Measurements from ENCODE around the gene TM7SF3.

Gene TM7SF3

DNA sequence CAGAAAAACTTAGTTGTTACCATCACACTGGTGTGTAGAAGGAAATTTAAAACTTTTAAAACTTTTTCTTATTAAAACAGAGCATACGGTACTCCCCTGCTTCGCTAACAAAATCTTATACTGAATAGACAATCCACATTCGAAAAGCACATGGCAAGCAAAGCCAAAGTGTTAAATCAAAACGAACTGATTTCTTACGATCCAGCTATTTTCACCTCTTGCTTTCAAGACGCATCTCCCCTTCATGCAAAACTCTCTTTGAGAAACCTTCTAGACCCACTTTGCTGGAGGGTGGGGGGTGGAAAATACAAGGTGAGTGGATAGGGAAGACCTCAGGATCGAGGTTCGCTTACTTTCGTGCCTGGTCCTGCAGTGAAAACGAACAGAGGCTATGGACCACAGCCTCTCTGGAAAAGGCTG, 76.7 kb downstream of the TM7SF3 start:
- DNase-seq (ENCODE audit: low spot score in 2 of 2) = no peak
- Mint-ChIP-seq H3K27ac (peak overlapping the region; percentile 97), H3K9me3 (no peaks in the 10 kb centered on the region), H3K36me3 (peaks cover 59% of the 10 kb centered on the region), H3K4me1 (peaks cover 55% of the 10 kb centered on the region), H3K4me3 (peak overlapping the region; percentile 95)
- ATAC-seq = no peak

DNA sequence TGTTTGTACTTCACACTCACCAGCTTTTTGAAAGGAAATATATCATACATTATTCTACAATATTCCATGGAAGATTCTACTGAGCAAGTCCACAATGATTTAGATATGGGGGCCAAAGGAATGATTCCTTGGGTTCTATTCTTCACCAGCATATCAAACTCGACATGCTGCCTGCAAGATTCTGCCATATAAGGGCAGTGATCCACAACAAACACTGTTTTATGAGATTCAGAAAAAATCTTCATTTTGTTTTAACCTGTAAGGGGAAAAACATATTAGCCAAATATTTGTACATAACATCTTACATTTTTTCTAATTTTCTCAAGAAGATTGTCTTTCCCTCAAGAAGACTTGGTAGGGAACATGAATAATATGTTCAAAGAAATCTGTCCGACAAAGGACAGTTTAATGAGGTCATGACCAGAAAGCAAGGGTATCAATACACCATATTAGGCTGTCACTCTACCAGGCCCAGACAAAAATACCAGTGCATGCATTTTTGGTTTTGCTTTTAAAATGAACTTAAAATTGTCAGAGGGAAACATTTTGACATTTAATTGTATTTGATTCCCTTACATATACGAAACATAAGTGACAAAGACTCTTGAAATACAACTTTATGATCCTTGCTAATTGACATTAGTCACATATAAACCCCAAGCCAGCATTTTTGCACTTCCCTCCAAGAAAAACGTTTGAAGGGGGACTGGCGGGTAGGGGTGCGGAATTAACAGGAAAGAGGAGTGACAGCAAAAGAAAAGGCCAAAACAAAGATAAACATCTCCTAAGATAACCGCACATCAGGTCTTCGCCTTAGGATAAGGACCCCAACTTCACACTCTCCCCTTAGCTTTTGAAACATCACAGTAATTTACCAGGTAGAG, 77.4 kb downstream of the TM7SF3 start:
- no peak for ATAC-seq
- peak overlapping the region; percentile 95 for H3K4me3 Mint-ChIP-seq
- H3K4me1 Mint-ChIP-seq = peaks cover 55% of the 10 kb centered on the region
- DNase-seq (ENCODE audit: low spot score in 2 of 2) = no peak
- no peaks in the 10 kb centered on the region for H3K9me3 Mint-ChIP-seq
- H3K27ac Mint-ChIP-seq = peak overlapping the region; percentile 97
- H3K36me3 Mint-ChIP-seq = peaks cover 66% of the 10 kb centered on the region

GRCh38 chr12:26935636-26936378, 78.4 kb downstream of the TM7SF3 start:
- Mint-ChIP-seq H3K27ac (peak overlapping the region; percentile 78), H3K4me3 (peak overlapping the region; percentile 95), H3K36me3 (peaks cover 76% of the 10 kb centered on the region), H3K4me1 (peaks cover 49% of the 10 kb centered on the region), H3K9me3 (no peaks in the 10 kb centered on the region)
- DNase-seq (ENCODE audit: low spot score in 2 of 2) (no peak), ATAC-seq (no peak)

DNA sequence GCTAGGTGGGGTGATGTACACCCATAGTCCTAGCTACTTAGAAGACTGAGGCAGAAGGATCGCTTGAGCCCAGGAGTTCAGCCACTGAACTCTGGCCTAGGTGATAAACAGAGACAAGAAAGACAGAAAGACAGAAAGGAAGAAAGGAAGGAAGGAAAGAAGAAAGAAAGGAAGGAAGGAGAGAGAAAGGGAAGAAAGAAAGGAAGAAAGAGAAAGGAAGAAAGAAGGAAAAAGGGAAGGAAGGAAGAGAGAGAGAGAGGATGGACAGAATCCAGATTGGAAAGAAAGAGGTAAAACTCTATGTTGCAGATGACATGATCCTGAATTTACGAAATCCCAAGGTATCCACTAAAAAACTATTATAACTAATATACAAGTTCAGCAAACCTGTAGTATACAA, 84.6 kb downstream of the TM7SF3 start:
- ATAC-seq = no peak
- H3K9me3 Mint-ChIP-seq = no peaks in the 10 kb centered on the region
- H3K27ac Mint-ChIP-seq = no peak overlapping the region
- DNase-seq (ENCODE audit: low spot score in 2 of 2) = no peak
- peaks cover 100% of the 10 kb centered on the region for H3K36me3 Mint-ChIP-seq
- H3K4me1 Mint-ChIP-seq = peaks cover 33% of the 10 kb centered on the region
- no peak overlapping the region for H3K4me3 Mint-ChIP-seq

DNA sequence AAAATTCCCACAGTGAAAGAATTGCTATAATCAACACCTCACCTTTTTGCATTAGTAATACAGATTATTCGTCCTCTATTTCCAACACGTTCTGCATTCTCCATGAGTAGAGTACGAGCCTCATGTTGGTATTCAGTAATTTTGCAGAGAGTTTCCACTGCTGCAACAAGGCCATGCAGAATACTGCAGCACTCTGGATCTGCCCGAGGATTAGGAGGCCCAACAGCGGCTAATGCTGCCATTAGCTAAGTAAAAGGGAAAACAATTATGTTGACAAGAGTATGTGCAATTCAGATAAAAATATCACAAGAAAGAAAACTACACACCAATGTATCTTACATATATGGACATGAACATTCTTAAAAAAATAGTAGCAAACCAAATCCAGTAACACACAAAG, 85.5 kb downstream of the TM7SF3 start:
- Mint-ChIP-seq H3K36me3 (peaks cover 100% of the 10 kb centered on the region), H3K9me3 (no peaks in the 10 kb centered on the region), H3K4me1 (peaks cover 27% of the 10 kb centered on the region), H3K27ac (no peak overlapping the region), H3K4me3 (no peak overlapping the region)
- no peak for DNase-seq (ENCODE audit: low spot score in 2 of 2)
- no peak for ATAC-seq

All from stimulated activated effector memory CD8-positive, alpha-beta T cell treated with anti-CD3 and anti-CD28 coated beads, Interleukin-12 subunit alpha, Interleukin-12 subunit beta, amount 100 ng/mL, for 72 hours (primary cell).